GM18858 (cell line): Measurements from ENCODE around the gene APBA1.
A peak's percentile ranks its signal among the peaks of the same experiment; 100 is the strongest.
"Not testable (repeated sequence)": the region's sequence is repeated elsewhere in the genome, so short reads cannot be mapped to it uniquely, and the experiment has no call there.

ENCODE experiments used
- ATAC-seq: cut with Tn5 transposase; IDR thresholded peaks from one replicate; pipeline ENCODE4 v1.9.1; 2021; ENCODE audit not compliant: unreplicated experiment

Gene APBA1

DNA sequence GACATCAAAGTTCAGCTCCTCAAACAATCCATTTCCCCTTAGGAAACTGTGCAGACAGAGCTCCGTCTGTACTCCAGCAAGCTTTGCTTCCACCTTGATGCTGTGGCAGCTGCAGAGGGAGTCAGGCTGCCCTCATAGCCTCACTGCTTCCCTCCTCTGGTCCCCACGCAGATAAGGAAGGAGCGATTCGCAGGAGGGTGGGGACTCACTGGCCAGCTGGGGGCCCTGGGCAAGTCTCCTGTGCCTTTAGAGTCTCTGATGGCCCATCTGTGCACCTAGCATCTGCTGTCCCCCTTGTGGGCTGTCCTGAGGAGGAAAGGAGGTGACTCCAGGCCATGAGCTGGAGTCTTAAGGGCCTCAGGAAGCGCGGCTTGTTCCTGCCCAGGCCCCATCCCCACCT is 225.7 kb downstream of the APBA1 start:
- ATAC-seq: no peak

DNA sequence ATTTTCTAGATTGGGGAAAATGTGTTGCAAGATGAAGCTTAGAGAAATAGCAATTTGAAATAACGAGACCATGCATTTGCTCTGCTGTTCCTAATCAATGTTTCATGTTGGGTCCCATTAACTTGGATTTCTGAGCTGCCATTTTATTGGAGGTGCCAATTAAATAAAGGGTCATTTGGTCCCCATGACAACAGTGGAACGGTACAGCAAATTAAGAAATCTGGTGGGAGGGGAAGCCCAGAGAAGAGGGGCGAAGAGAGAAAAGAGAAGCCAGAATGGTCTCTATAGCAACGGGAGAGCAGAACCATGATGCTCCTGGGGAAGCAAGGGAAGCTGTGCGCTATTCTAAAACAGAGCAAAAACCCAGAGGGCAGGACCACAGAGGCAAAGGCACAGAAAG is 226.9 kb downstream of the APBA1 start:
- ATAC-seq: no peak

DNA sequence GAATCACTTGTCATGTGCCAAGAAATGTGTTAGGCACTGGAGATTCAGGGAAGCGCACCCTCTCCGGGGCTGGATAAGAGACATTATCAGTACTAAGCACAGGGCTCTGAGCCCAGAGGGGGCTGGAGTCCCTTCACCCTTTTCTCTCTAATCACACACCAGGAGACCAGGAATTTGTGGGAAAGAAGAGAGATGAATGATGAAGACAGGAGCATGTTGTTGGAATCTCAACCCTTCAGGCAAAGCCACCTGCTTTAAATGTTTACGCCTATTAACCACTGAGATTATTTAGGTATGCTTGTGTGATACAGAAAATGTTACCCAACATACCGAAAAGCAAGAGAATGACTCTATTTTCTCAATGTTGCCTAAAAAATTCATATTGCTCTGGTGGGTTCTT is 227.4 kb downstream of the APBA1 start:
- ATAC-seq: no peak

DNA sequence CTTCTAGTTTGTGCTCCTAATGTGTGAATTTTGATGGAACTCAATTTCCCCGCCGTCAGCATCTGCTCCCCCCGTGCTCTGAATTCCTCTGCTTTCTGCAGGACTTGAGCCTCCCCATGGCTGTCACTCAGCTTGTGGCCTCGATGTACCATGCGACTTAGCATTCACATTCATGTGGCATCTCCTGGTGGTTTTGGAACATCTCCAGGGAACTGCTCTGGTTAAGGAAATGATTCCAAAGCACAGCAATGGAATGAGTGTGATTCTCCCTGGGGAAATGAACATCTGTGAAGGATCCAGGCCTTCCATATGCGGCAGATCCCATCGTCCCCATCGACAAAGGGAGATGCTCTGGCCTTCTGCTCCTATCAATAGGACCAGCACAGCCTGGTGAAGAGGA is 228.2 kb downstream of the APBA1 start:
- ATAC-seq: no peak

DNA sequence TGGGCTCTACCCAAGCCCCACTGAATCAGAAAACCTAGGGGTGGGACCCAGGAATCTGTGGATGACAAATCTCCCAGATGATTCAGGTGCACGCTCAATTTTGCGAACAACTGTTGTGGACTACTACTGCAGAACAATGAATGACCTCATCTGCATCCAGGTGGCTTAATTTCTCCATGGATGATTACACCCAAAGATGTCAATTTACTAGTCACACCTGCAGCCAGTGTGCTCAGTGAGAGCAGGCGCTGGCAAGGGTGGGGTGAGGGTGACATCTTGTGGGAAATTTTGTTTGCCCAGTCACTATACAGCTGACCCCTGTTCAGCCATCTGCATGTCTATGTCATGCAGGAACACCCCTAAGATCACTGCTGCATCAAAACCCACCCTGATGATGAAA is 229.0 kb downstream of the APBA1 start:
- no peak for ATAC-seq

DNA sequence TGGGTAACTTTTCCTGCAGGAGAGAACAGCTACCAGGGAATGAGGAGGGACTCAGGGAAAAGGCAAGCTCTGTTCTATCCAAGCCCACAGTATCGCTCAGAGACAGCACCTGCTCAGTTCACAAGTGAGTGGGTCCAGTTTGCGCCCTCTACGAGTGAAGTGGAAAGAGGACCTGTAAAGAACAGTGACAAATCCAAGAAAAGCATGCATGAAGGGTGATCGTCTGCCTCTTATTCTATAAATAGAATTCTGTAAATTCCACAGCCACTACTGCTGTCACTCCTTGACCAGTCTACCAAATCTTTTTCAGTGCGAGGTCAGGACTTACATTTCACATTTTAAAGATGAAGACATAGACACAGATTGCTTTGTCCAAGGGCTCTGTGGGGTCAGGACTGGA is 229.7 kb downstream of the APBA1 start:
- no peak for ATAC-seq

DNA sequence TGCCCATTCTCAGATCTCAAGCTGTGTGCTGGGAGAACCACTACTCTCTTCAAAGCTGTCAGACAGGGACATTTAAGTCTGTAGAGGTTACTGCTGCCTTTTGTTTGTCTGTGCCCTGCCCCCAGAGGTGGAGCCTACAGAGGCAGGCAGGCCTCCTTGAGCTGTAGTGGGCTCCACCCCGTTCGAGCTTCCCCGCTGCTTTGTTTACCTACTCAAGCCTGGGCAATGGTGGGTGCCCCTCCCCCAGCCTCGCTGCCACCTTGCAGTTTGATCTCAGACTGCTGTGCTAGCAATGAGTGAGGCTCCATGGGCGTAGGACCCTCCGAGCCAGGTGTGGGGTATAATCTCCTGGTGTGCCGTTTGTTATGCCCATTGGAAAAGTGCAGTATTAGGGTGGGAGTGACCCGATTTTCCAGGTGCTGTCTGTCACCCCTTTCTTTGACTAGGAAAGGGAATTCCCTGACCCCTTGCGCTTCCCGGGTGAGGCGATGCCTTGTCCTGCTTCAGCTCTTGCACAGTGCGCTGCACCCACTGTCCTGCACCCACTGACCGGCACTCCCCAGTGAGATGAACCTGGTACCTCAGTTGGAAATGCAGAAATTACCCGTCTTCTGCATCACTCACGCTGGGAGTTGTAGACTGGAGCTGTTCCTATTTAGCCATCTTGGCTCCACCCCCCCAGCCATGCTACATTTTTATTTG is 231.8 kb downstream of the APBA1 start:
- not testable (repeated sequence) for ATAC-seq

DNA sequence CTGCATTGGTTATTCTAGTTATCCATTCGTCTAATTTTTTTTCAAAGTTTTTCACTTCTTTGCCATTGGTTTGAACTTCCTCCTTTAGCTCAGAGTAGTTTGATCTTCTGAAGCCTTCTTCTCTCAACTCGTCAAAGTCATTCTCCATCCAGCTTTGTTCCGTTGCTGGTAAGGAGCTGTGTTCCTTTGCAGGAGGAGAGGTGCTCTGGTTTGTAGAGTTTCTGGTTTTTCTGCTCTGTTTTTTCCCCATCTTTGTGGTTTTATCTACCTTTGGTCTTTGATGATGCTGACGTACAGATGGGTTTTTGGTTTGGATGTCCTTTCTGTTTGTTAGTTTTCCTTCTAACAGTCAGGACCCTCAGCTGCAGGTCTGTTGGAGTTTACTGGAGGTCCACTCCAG is 232.5 kb downstream of the APBA1 start:
- ATAC-seq: not testable (repeated sequence)

DNA sequence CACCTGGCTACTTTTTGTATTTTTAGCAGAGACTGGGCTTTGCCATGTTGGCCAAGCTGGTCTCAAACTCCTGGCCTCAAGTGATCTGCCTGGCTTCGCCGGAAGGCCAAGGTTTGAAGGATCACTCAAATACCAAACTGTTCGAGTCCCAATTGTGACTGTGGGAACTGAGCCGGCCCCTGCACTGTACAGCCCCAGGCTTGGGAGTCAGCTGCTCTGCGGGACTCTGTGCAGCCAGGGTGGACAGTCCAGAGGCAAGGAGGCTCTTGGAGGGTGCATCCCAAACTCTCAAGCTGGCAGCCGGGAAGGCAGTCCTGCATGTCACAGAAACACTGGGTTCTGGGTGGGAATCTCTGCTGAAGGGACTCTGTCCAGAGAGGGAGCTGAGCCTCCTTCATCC is 238.2 kb downstream of the APBA1 start:
- no peak for ATAC-seq

DNA sequence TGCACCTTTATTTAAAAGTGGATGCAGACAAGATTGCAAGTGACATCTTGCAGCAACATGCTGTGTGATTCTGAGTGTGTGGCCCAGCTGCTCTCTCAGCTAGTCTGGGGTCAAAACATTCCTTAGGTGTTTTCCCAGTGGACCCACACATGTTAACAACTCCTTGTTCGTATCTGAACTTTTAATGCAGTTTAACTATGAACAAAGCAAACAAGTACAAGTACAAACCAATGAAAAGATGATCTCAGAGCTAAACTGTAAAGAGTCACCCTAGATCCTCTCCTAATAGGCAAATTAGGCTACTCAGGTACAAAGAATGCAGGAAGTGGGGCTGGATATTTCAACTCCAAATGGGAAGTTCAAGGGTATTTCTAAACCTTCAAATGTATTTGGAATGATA is 238.8 kb downstream of the APBA1 start:
- ATAC-seq: no peak

DNA sequence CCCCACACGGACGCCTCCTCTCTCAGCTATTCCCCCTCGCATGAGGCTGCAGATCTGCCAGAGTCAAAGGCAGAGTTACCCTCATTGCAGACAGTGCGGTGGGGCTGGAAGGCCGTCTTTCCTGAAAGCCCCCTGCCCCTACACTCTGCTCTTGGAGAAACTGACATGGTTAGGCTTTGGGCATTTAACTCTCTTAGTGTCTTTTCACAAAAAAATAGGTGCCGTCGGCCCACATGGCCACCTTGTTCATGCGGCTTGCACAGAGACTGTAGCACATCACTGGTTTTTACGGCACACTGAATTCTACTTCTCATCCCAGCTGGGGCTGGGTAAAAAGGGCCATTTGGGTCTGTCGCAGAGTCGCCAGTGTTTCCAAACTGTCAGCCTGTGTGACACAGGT is 239.5 kb downstream of the APBA1 start:
- no peak for ATAC-seq

DNA sequence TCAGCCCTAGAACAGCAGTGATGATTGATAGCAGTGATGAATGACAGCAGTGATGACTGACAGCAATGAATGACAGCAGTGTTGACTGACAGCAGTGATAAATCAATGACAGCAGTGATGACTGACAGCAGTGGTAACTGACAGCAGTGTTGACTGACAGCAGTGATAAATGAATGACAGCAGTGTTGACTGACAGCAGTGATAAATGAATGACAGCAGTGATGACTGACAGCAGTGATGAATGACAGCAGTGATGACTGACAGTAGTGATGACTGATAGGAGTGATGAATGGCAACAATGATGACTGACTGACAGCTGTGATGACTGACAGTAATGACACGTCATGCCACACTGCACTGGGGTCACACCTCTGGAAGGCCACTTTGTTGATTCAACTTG is 240.4 kb downstream of the APBA1 start:
- no peak for ATAC-seq

DNA sequence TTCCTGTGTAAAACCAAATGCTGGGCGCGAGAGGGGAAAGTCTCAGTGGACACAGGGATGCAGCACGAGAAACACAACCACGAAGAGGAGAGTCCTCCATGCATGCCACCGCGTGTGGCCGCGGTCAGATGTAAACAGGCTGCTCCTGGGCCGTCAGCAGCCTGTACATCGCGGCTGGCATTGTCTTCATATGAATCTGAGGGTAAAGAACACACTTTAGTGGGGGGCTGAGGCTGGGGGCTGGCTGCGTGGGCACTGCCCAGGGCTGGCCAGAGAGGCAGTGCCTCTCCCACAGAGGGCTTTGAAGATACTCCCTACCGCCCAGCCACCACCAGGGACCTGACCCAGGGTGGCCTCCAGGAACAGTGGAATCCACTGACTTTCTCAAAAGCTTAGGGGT is 241.0 kb downstream of the APBA1 start:
- no peak for ATAC-seq

DNA sequence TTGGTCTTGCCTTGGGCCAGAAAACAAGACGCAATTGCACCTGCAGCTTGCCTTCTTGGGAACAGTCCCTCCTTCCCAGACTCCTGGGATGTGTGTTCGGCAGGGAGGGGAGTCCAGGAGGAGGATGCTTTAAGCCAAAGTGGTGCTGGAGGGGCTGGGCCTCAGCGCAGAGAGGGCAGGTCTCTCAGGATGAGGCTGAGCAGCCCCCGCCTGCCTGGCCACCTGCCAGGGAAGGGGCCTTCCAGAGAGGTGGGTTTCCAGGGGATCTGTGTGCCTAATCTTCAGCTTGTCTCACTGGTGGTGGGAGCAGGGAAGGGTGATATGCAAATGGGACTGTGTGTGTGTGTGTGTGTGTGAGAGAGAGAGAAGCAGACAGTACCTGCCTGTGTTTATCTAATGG is 242.0 kb downstream of the APBA1 start:
- ATAC-seq: no peak

DNA sequence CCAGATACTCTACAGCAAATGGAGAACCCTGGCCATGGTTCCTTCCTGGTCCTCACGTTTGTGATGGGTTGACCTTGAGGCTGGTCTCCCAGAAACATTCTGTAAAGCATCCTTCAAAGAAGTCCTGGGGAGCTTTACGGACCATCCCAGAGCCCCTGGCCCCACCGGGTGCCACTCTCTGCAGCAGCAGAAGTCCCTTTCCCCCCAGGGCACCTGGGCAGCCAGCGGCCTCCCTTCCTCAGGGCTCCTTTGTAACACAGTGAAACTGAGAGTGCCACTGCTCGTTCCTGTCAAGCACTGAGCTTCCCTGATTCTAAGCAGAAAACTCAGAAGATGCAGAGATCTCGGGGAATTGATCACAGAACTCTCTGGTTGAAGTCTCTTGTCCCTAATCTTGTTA is 242.9 kb downstream of the APBA1 start:
- ATAC-seq: no peak

DNA sequence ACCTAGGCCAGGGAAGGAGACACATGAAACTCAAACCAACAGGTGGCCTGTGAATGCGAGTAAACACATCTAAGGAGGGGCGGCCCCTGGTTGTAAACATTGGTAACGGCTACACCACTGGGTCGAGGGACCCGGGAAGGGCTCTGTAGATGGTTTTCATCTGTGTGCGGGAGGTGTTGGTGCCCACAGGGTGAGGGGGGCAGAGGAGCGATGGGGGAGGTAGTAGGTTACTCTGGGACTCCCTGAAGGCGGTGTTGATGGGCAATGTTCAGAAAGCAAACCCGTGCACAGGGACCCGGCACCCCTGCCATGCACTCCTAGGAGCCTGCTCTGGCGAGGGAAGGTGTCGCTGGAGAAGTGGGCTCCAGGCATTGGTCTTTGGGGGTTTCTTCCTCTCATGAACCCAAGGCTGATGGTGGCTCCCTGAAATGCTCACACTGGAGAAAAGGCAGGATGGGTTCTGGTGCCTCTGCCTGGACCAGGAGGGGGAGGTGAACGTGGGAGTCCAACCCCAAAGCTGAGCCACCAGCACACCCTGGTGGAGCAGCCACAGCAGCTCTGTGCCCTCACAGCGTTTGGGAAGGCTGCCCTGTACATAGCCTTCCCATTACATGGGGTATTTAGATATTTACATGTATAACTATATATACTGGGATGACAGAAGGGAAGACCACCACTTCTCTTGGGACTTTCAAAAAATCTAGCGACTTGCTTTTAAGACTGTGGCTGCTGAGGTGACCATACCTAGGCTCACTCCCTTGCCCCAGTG is 244.0 kb downstream of the APBA1 start:
- ATAC-seq: no peak

DNA sequence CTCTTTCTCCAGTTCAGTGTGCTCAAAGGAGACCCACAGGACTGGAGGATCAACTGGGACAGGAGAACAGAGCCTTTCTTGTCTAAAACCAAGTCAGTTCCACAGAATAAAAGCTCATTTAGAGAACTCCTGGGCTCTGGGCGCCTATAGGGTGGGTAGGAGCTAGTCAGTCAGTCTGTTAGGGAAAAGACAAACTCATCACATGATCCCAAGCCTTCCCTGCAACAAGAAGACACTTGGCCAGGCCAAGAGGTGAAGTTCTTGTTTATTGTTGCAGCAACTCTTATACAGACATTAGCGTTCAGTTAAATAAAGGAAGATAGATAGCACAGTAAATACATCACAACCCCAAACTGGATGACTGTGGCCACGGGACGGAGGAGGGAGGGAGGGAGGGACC is 244.9 kb downstream of the APBA1 start:
- ATAC-seq: no peak

DNA sequence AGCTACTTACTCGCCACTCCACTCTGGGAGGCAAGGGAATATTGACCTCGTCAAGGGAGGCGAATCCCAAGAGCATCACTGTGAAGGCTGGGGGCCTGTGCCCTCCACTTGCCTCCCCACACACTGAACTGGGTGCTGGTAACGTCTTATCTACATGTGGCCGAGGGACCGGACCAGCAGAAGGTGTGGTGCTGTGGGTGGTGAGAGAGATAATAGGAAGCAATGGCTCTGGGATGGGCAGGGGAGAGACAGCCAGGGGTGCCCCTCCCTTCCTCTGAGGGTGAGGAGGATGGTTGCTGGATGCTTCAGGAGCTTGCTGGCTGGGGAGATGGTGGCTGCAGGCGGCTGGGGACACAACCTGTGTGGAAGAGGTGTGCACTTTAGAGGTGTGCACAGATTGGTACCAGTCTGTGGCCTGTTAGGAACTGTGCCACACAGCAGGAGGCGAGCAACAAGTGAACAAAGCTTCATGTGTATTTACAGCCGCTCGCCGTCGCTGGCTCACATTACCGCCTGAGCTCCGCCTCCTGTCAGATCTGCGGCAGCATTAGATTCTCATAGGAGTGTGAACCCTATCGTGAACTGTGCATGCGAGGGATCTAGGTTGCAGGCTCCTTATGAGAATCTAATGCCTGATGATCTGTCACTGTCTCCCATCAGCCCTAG is 246.9 kb downstream of the APBA1 start:
- ATAC-seq: no peak

DNA sequence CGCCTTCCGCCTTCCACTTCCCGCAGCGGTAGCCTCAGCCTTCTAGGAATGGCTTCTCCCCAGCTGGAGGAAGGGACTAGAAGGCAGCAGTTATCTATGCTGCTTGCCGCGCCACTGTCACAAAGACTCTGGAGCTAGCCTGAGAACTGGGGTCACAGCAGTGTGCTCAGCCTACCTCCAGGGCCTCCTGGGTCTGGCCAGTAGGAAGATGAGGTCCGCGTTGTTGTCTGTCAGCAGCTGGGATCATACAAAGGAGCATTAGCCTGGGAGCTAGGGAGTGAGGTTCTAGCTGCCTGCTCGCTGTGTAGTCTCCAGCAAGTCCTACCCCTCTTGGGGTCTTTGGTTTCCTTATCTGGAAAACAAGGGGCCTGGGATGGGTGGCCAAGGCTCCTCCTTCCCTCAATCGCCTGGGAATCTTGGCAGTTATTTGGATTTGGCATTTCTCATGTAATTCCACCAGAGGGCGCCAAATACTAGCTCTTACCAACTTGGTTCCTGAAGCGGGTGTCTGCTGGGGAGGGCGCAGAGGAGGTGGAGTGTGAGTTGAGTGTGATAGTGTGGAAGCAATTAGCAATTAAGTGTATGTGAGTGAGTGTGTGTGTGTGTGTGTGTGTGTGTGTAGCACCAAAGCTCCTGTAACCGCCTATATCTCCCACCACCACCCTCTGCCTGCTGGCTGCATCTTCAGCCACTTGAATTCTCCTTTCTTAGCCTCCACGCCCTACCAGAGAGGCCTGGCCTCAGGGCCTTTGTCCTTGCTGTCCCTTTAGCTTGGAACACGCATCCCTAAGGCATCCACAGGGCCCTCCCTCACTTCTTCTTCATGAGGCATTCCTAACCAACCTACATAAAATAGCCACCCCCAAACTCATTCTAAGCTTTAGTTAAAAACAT is 250.0 kb downstream of the APBA1 start:
- peak; percentile 62 for ATAC-seq

DNA sequence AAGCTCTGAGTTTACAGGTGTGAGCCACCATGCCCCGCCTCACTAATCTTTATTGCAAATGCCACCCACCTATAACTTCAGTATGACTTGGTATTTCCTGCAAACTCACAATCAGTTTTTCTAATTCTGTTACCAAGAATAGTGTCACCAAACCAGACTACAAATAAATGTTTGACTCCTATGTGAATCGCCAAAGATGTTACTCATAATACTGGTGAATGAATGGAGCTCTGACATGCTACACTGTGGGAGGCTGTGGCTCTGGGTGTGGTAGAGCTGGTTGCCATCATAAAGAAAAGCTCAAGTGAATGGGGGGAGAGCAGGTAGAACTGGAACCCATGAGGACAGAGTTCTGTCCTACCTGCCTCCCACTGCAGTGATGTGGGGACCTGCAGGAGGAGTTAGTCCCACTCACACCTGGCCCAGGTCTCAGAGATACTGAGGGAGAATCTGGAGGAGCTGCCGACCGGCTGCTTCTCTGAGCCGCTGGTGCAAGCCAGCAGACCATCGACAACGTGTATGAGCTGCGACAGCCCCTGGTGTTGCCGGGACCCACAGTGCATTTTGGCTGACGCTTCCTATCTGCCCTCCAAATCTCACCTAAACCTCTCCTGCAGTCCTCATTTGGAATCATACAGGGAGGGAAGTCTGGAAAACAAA is 251.4 kb downstream of the APBA1 start:
- ATAC-seq: no peak

DNA sequence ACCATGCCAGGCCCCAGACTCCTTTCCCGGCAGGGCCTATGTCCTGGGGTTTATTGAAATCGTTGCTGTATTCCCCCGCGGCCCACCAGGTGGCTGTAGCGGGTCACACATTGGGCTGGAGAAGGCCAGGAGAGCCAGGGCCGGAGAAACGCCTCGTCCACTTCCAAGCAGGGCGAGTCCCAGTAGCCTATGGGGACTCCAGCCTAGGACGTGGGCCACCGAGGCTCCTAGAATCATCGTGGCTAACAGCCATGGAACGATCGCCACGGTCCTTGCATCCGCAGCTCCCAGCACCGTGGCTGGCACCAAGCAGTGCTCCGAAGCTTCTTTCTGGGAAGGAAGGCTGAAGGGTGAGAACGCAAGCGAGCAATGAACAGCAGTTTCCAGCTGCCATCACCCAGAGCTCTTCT is 259.4 kb downstream of the APBA1 start:
- ATAC-seq: no peak
